ENCODE measurements around the gene TNRC6A.

The TNRC6A gene

GRCh38 chr16:24873028-24873427, 143.6 kb downstream of the TNRC6A start:
- no peak for TF ChIP-seq GATA3 (IDR thresholded peaks at IDR 0.05; ENCODE audit: low read depth, low read length)
- TF ChIP-seq GATA2 (IDR thresholded peaks at IDR 0.05; ENCODE audit: low read depth, low read length), result no peak

DNA sequence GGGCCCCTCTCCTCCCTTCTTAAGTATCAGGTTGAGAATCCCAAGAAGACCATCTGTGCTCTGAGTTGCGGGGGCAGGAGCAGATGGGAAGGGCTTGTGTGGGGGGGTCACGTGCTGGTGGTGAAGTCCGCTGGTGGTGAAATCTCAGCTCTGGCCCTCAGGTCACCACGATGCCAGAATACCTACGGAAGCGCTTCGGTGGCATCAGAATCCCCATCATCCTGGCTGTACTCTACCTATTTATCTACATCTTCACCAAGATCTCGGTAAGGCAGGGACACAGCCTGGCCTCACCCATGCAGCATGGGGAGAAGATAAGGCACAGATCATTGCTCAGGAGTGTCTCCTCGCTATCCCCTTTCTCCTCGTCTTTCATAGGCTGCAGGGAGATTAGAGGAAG, 146.0 kb downstream of the TNRC6A start:
- TF ChIP-seq GATA3 (IDR thresholded peaks at IDR 0.05; ENCODE audit: low read depth, low read length), result no peak
- TF ChIP-seq GATA2 (IDR thresholded peaks at IDR 0.05; ENCODE audit: low read depth, low read length), result no peak
